ENCODE results near the gene NHLRC2. TPM values are rescaled to one million over a fixed set of nuclear protein-coding genes. Genes with fewer than 3 reads are reported as not detected.

Gene NHLRC2
- total RNA-seq, 1 experiment from 2014 or later: 39.8 TPM

DNA sequence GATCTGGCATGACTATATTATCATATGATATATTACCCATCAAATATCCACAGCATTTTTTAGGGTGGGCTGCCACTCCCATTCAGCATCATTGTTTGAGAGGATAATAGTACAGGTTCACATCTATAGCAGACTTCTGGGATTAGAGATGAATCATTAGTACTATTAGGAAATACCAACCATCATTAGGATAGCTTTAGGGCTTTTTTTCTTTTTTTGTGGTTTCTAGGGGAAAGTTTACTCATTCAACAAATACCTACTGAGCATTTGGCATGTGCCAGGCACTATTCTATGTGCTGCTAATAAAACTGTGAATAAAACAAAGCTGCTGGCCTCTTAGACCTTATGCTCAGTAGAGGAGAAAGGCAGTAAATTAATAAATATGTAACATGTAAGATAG is 40.6 kb downstream of the NHLRC2 start:
- TF ChIP-seq, protein P1, sequence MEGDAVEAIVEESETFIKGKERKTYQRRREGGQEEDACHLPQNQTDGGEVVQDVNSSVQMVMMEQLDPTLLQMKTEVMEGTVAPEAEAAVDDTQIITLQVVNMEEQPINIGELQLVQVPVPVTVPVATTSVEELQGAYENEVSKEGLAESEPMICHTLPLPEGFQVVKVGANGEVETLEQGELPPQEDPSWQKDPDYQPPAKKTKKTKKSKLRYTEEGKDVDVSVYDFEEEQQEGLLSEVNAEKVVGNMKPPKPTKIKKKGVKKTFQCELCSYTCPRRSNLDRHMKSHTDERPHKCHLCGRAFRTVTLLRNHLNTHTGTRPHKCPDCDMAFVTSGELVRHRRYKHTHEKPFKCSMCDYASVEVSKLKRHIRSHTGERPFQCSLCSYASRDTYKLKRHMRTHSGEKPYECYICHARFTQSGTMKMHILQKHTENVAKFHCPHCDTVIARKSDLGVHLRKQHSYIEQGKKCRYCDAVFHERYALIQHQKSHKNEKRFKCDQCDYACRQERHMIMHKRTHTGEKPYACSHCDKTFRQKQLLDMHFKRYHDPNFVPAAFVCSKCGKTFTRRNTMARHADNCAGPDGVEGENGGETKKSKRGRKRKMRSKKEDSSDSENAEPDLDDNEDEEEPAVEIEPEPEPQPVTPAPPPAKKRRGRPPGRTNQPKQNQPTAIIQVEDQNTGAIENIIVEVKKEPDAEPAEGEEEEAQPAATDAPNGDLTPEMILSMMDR (IDR thresholded peaks at IDR 0.05; ENCODE audit: unreplicated experiment): no peak
- POLR2A ChIA-PET: no interaction called here
- H3K4me3 Mint-ChIP-seq (ENCODE audit: unreplicated experiment): no peak overlapping the region
- peak overlapping the region; percentile 41 for H3K27ac Mint-ChIP-seq (ENCODE audit: low read depth, unreplicated experiment)
- intact Hi-C loops (cut with micrococcal nuclease): loop anchor here (5.0 to 10.0 kb wide), 2 partner anchors 98 to 170 kb away; no protein-coding TSS in a partner anchor
- H3K36me3 Mint-ChIP-seq (ENCODE audit: insufficient read depth, unreplicated experiment): no peaks in the 10 kb centered on the region
- DNase-seq (ENCODE audit: unreplicated experiment): peak; percentile 73
- peaks cover 10% of the 10 kb centered on the region for H3K4me1 Mint-ChIP-seq (ENCODE audit: insufficient read depth, unreplicated experiment)
- H3K27me3 Mint-ChIP-seq (ENCODE audit: insufficient read depth, unreplicated experiment): no peaks in the 10 kb centered on the region
- no peaks in the 10 kb centered on the region for H3K9me3 Mint-ChIP-seq (ENCODE audit: unreplicated experiment)
- CTCF ChIA-PET: interaction anchor here (0.7 to 2.0 kb wide), 2 partner anchors 208 to 216 kb away, joined by 3 to 5 read pairs; no protein-coding TSS in a partner anchor
- BruUV-seq (replicated peaks): no TSS peak

DNA sequence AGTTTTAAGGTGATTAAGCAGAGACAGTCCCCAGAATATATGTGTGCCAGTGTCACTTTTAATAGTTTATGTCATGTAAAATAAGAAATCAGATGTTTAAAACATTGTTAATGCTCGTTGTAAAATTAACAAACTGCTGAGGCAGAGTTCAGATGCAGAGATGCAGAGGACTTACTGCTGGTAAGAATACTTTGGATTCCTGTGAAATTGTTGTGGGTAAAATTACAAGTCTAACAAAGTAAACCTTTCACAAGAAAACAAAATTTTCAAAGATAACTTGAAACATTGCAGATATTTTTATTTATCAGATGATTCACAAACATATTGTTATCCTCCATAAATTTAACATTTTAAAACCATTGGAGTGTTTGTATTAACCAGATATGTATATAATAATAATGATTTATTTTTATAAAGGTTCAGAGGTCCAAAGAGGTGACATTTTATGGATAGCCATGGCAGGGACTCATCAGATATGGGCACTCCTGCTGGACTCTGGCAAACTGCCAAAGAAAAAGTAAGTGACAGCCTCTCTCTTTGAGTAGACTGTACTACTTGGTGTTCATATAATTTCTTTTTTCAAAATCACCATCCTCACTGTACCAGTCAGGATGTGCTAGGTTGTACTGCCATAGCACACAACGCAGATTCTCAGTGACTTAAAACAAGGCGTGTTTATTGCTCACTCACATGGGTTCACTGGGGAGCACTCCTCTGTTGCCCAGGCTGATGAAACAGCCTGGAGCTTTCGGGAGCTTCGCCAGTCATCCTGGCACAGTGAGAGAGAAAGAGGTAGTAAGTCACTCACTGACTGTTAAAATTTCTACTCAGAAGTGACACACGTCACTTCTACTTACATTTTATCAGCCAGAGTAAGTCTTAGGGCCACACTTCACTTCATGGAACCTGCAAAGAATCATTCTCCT is 43.5 kb downstream of the NHLRC2 start:
- POLR2A ChIA-PET: interaction anchor here (0.7 to 1.0 kb wide), 3 partner anchors 10 to 959 kb away, joined by 3 to 4 read pairs (median 3); no protein-coding TSS in a partner anchor
- H3K4me3 Mint-ChIP-seq (ENCODE audit: unreplicated experiment): no peak overlapping the region
- peak; percentile 58 for DNase-seq (ENCODE audit: unreplicated experiment)
- H3K27ac Mint-ChIP-seq (ENCODE audit: low read depth, unreplicated experiment): peak overlapping the region; percentile 61
- BruUV-seq (replicated peaks): no TSS peak
- H3K36me3 Mint-ChIP-seq (ENCODE audit: insufficient read depth, unreplicated experiment): peaks cover 16% of the 10 kb centered on the region
- H3K27me3 Mint-ChIP-seq (ENCODE audit: insufficient read depth, unreplicated experiment): no peaks in the 10 kb centered on the region
- H3K4me1 Mint-ChIP-seq (ENCODE audit: insufficient read depth, unreplicated experiment): peaks cover 12% of the 10 kb centered on the region
- intact Hi-C loops (cut with micrococcal nuclease): loop anchor here (5.0 to 10.0 kb wide), 2 partner anchors 101 to 167 kb away; no protein-coding TSS in a partner anchor
- TF ChIP-seq, protein P1 (IDR thresholded peaks at IDR 0.05; ENCODE audit: unreplicated experiment): no peak
- H3K9me3 Mint-ChIP-seq (ENCODE audit: unreplicated experiment): no peaks in the 10 kb centered on the region
- CTCF ChIA-PET: interaction anchor here (0.6 kb wide), 1 partner anchor 125 kb away, joined by 3 read pairs; no protein-coding TSS in a partner anchor

DNA sequence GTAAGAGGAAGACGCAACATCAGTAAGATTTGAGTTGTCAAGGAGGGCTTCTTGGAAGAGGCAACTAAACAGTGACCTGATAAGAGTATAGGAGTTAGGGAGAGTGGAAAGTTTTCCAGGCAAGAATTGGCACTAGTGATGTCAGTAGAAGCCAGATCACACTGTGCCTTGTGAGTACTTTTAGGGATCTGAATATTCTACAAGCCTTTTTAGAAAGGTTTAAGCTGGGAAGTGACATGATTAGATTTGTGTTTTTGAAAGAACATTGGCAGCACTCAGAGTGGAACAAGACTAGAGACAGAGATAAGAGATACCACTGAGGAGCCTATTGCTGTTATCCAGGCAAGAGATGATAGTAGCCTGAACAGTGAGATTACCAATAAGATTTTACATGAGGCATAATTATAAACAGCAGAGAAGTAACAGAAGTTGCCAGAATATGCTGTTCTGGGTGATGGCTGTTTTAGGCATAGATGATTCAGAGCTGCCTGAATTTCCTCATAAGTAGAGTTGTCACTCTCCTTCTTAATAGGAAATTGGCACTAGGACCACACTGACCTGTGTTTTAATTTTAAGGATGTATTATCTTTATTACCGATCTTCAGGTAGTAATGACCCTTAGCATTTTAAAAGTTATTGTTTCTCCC is 45.6 kb downstream of the NHLRC2 start:
- H3K36me3 Mint-ChIP-seq (ENCODE audit: insufficient read depth, unreplicated experiment): peaks cover 34% of the 10 kb centered on the region
- ChIA-PET POLR2A (no interaction called here), CTCF (interaction anchor here (0.7 kb wide), 1 partner anchor 12 kb away, joined by 3 read pairs; no protein-coding TSS in a partner anchor)
- H3K27me3 Mint-ChIP-seq (ENCODE audit: insufficient read depth, unreplicated experiment): no peaks in the 10 kb centered on the region
- intact Hi-C loops (cut with micrococcal nuclease): loop anchor here (5.0 to 10.0 kb wide), 2 partner anchors 103 to 165 kb away; no protein-coding TSS in a partner anchor
- TF ChIP-seq, protein P1 (IDR thresholded peaks at IDR 0.05; ENCODE audit: unreplicated experiment): no peak
- no peak for DNase-seq (ENCODE audit: unreplicated experiment)
- H3K4me1 Mint-ChIP-seq (ENCODE audit: insufficient read depth, unreplicated experiment): peaks cover 10% of the 10 kb centered on the region
- no peak overlapping the region for H3K4me3 Mint-ChIP-seq (ENCODE audit: unreplicated experiment)
- no TSS peak for BruUV-seq (replicated peaks)
- H3K27ac Mint-ChIP-seq (ENCODE audit: low read depth, unreplicated experiment): no peak overlapping the region
- no peaks in the 10 kb centered on the region for H3K9me3 Mint-ChIP-seq (ENCODE audit: unreplicated experiment)

DNA sequence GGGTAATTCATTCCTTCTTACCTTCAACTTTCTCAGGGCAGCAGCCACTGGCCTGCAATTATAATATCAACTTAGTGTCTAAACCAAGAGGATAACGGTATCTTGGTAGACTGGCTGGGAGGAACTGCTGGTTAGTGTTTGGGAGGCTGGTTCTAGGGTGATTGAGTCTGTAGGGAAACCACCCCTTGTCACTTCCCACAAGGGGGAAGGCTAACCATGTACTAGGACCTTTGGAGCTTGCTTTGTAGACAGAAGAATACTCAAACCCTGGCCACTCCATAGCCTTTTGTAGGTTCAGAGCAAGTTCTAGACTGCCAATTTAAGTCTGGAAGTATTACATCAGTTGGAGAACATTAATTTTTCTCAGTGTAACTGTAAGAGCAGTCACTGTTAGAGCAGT is 51.3 kb downstream of the NHLRC2 start:
- no peaks in the 10 kb centered on the region for H3K9me3 Mint-ChIP-seq (ENCODE audit: unreplicated experiment)
- no peak overlapping the region for H3K4me3 Mint-ChIP-seq (ENCODE audit: unreplicated experiment)
- POLR2A ChIA-PET: no interaction called here
- no TSS peak for BruUV-seq (replicated peaks)
- DNase-seq (ENCODE audit: unreplicated experiment): no peak
- TF ChIP-seq, protein P1 (IDR thresholded peaks at IDR 0.05; ENCODE audit: unreplicated experiment): no peak
- no peaks in the 10 kb centered on the region for H3K27me3 Mint-ChIP-seq (ENCODE audit: insufficient read depth, unreplicated experiment)
- CTCF ChIA-PET: no interaction called here
- no peaks in the 10 kb centered on the region for H3K4me1 Mint-ChIP-seq (ENCODE audit: insufficient read depth, unreplicated experiment)
- no peak overlapping the region for H3K27ac Mint-ChIP-seq (ENCODE audit: low read depth, unreplicated experiment)
- intact Hi-C loops (cut with micrococcal nuclease): no loop called here
- peaks cover 61% of the 10 kb centered on the region for H3K36me3 Mint-ChIP-seq (ENCODE audit: insufficient read depth, unreplicated experiment)
